ENCODE data around the gene PDZK1. TPM values are rescaled to one million over a fixed set of nuclear protein-coding genes. Genes with fewer than 3 reads are reported as not detected.

Gene PDZK1
- total and polyA plus RNA-seq, 3 donors from 2014 or later = 0.94 to 3.5 (median 1.5) TPM

- 62 to 89% methylated on average over 1 of the region's 1 CpG for WGBS, 2 donors
- no peak for TF ChIP-seq CTCF (IDR thresholded peaks at IDR 0.05)
- no peak for TF ChIP-seq POLR2A (IDR thresholded peaks at IDR 0.05)
- intact Hi-C loops (cut with DNase I; ENCODE audit: low total_unique reads) = no loop called here
- peaks cover 7% of the 10 kb centered on the region for H3K4me1 ChIP-seq
- H3K27ac ChIP-seq = no peak overlapping the region
- no peak overlapping the region for H3K4me3 ChIP-seq
- no peaks in the 10 kb centered on the region for H3K27me3 ChIP-seq
- no peaks in the 10 kb centered on the region for H3K36me3 ChIP-seq (ENCODE audit: low read depth, missing control alignments)
- H3K9me3 ChIP-seq = no peaks in the 10 kb centered on the region
- no peak for DNase-seq
Observed at GRCh38 chr1:145717833-145718232, 10.7 kb upstream of the PDZK1 start.

GRCh38 chr1:145716641-145717345, 9.6 kb upstream of the PDZK1 start:
- H3K27ac ChIP-seq = no peak overlapping the region
- no peaks in the 10 kb centered on the region for H3K27me3 ChIP-seq
- no peak for TF ChIP-seq POLR2A (IDR thresholded peaks at IDR 0.05)
- no peak for TF ChIP-seq CTCF (IDR thresholded peaks at IDR 0.05)
- H3K9me3 ChIP-seq = no peaks in the 10 kb centered on the region
- WGBS, 2 donors = 82 to 87% methylated on average over 10 of the region's 10 CpGs
- H3K4me3 ChIP-seq = no peak overlapping the region
- H3K36me3 ChIP-seq (ENCODE audit: low read depth, missing control alignments) = no peaks in the 10 kb centered on the region
- DNase-seq = no peak
- H3K4me1 ChIP-seq = peaks cover 7% of the 10 kb centered on the region
- intact Hi-C loops (cut with DNase I; ENCODE audit: low total_unique reads) = no loop called here

- Histone ChIP-seq H3K4me1 (peaks cover 4% of the 10 kb centered on the region), H3K27ac (no peak overlapping the region), H3K4me3 (no peak overlapping the region), H3K9me3 (no peaks in the 10 kb centered on the region), H3K27me3 (no peaks in the 10 kb centered on the region), H3K36me3 (ENCODE audit: low read depth, missing control alignments) (no peaks in the 10 kb centered on the region)
- DNase-seq = no peak
- 45 to 59% methylated on average over 6 of the region's 6 CpGs for WGBS, 2 donors
- intact Hi-C loops (cut with DNase I; ENCODE audit: low total_unique reads) = no loop called here
- no peak for TF ChIP-seq POLR2A (IDR thresholded peaks at IDR 0.05)
Observed at GRCh38 chr1:145714524-145715111, 7.5 kb upstream of the PDZK1 start.

GRCh38 chr1:145711213-145711651, 4.1 kb upstream of the PDZK1 start:
- WGBS, 2 donors = 77 to 80% methylated on average over 3 of the region's 3 CpGs
- no peak for DNase-seq
- Histone ChIP-seq H3K9me3 (no peaks in the 10 kb centered on the region), H3K4me1 (peaks cover 4% of the 10 kb centered on the region), H3K27ac (no peak overlapping the region), H3K36me3 (ENCODE audit: low read depth, missing control alignments) (no peaks in the 10 kb centered on the region), H3K27me3 (no peaks in the 10 kb centered on the region), H3K4me3 (no peak overlapping the region)
- TF ChIP-seq CTCF (IDR thresholded peaks at IDR 0.05) = no peak
- TF ChIP-seq POLR2A (IDR thresholded peaks at IDR 0.05) = no peak
- intact Hi-C loops (cut with DNase I; ENCODE audit: low total_unique reads) = no loop called here

GRCh38 chr1:145710291-145711027, 3.3 kb upstream of the PDZK1 start:
- Histone ChIP-seq H3K27me3 (no peaks in the 10 kb centered on the region), H3K9me3 (no peaks in the 10 kb centered on the region), H3K4me3 (no peak overlapping the region), H3K4me1 (peaks cover 4% of the 10 kb centered on the region), H3K36me3 (ENCODE audit: low read depth, missing control alignments) (no peaks in the 10 kb centered on the region), H3K27ac (no peak overlapping the region)
- intact Hi-C loops (cut with DNase I; ENCODE audit: low total_unique reads) = no loop called here
- WGBS, 2 donors = 82 to 84% methylated on average over 4 of the region's 4 CpGs
- no peak for TF ChIP-seq POLR2A (IDR thresholded peaks at IDR 0.05)
- no peak for TF ChIP-seq CTCF (IDR thresholded peaks at IDR 0.05)
- DNase-seq = no peak

Data from testis (tissue), 3 donors.